Measurements from ENCODE around the gene COBL.

- TF ChIP-seq, protein P1, sequence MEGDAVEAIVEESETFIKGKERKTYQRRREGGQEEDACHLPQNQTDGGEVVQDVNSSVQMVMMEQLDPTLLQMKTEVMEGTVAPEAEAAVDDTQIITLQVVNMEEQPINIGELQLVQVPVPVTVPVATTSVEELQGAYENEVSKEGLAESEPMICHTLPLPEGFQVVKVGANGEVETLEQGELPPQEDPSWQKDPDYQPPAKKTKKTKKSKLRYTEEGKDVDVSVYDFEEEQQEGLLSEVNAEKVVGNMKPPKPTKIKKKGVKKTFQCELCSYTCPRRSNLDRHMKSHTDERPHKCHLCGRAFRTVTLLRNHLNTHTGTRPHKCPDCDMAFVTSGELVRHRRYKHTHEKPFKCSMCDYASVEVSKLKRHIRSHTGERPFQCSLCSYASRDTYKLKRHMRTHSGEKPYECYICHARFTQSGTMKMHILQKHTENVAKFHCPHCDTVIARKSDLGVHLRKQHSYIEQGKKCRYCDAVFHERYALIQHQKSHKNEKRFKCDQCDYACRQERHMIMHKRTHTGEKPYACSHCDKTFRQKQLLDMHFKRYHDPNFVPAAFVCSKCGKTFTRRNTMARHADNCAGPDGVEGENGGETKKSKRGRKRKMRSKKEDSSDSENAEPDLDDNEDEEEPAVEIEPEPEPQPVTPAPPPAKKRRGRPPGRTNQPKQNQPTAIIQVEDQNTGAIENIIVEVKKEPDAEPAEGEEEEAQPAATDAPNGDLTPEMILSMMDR (conservative IDR thresholded peaks at IDR 0.05) = no peak
- no peak for TF ChIP-seq EZH2 (IDR thresholded peaks at IDR 0.05; ENCODE audit: low read depth)
Observed at GRCh38 chr7:51230324-51230625, 86.3 kb downstream of the COBL start.
